Measurements from ENCODE around the gene IFNA6. TPM values are rescaled to one million over a fixed set of nuclear protein-coding genes. Genes with fewer than 3 reads are reported as not detected.

The IFNA6 gene
- total RNA-seq (2012; rRNA removed) (not detected in 2 replicates), polyA plus RNA-seq (2012; rRNA removed) (not detected in 2 replicates), Bru-seq, nascent RNA (not detected), BruChase-seq, experiment 1, labeled RNA remaining after a 6-hour chase (not detected), BruChase-seq, experiment 2, labeled RNA remaining after a 2-hour chase (not detected)
- not detected in 2 replicates for polyA plus RNA-seq (2012; cell fraction: cytosol; rRNA removed)
- not detected in 2 replicates for polyA plus RNA-seq (2012; cell fraction: nucleus; rRNA removed; ENCODE audit: low replicate concordance)
- long read RNA-seq, result 0 reads

DNA sequence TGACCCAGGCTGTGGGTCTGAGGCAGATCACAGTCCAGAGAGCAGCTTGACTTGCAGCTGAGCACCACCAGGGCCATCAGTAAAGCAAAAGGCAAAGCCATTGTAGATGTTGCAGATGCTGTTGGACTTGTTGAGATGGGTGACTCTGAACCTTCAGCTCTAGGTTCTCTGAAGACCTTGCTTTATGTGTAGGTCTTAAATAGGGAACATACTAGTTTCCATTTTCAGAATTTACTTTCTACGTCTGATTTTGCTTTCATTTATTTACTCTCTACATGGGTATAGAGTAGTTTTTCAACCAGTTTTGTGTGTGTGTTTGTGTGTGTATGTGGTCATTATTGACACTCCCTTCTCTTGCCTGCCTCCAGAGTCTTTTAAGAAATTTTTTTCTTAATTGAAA, at the start of gene IFNA6:
Gene IFNA6, minus strand, starts transcription at position 101 of the 400 bp plus-strand sequence. Its CDS starts 0 bp downstream, at position 101.
- in situ Hi-C loops (cut with MboI; ENCODE audit: low sequenced_read_pairs) (no loop called here), intact Hi-C loops (cut with micrococcal nuclease) (no loop called here), dilution Hi-C loops (cut with HindIII; ENCODE audit: low sequenced_read_pairs, unreplicated experiment) (no loop called here)
- H3K14ac ChIP-seq (replicated peaks; ENCODE audit: low read depth, low read length), result no peak within 1 kb of the TSS
- H2BK20ac ChIP-seq (ENCODE audit: low read depth, low read length), result no peak within 1 kb of the TSS
- H3K27me3 ChIP-seq (ENCODE audit: control insufficient read depth, insufficient read depth, low read length), result peaks cover 8% of the 10 kb centered on the region
- H3K4ac ChIP-seq (ENCODE audit: low read depth, low read length), result no peak within 1 kb of the TSS
- H3K9ac ChIP-seq (ENCODE audit: low read depth, low read length), result no peak within 1 kb of the TSS
- H3K36me3 ChIP-seq (ENCODE audit: control insufficient read depth, insufficient read depth, low read length), result no peaks in the 10 kb centered on the region
- DNase-seq, result no peak
- H4K91ac ChIP-seq (ENCODE audit: insufficient read depth, low read depth, low read length), result no peak within 1 kb of the TSS
- H2AFZ ChIP-seq (replicated peaks; ENCODE audit: low read length, poor library complexity), result no peak within 1 kb of the TSS
- ChIA-PET CTCF (no interaction called here), POLR2A (ENCODE audit: unreplicated experiment) (no interaction called here)
- TF ChIP-seq CEBPB (IDR thresholded peaks at IDR 0.05; ENCODE audit: low read depth, low read length), result no peak
- no peak for TF ChIP-seq MAZ (IDR thresholded peaks at IDR 0.05; ENCODE audit: borderline replicate concordance, low read depth, low read length)
- no peak for TF ChIP-seq FOS (IDR thresholded peaks at IDR 0.05; ENCODE audit: low read depth, low read length)
- TF ChIP-seq MAFK (IDR thresholded peaks at IDR 0.05; ENCODE audit: low read depth, low read length), result no peak
- no peak for TF ChIP-seq RFX5 (IDR thresholded peaks at IDR 0.05; ENCODE audit: low read depth, low read length)
- TF ChIP-seq, protein P1, sequence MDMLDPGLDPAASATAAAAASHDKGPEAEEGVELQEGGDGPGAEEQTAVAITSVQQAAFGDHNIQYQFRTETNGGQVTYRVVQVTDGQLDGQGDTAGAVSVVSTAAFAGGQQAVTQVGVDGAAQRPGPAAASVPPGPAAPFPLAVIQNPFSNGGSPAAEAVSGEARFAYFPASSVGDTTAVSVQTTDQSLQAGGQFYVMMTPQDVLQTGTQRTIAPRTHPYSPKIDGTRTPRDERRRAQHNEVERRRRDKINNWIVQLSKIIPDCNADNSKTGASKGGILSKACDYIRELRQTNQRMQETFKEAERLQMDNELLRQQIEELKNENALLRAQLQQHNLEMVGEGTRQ (IDR thresholded peaks at IDR 0.05; ENCODE audit: low read depth, low read length), result no peak
- no peak for TF ChIP-seq MXI1 (IDR thresholded peaks at IDR 0.05; ENCODE audit: borderline replicate concordance, low read depth, low read length)
- no peak for TF ChIP-seq RCOR1 (IDR thresholded peaks at IDR 0.05; ENCODE audit: insufficient replicate concordance, low read length)
- no peak for TF ChIP-seq BHLHE40 (IDR thresholded peaks at IDR 0.05; ENCODE audit: low read depth, low read length)
- no peak for TF ChIP-seq NFE2L2 (IDR thresholded peaks at IDR 0.05; ENCODE audit: low read depth, low read length)
- no peak for TF ChIP-seq SMC3 (IDR thresholded peaks at IDR 0.05; ENCODE audit: low read depth, low read length)
- TF ChIP-seq RAD21 (IDR thresholded peaks at IDR 0.05; ENCODE audit: low read length), result no peak
- TF ChIP-seq CHD1 (IDR thresholded peaks at IDR 0.05; ENCODE audit: low read depth, low read length), result no peak
- TF ChIP-seq, protein P2, sequence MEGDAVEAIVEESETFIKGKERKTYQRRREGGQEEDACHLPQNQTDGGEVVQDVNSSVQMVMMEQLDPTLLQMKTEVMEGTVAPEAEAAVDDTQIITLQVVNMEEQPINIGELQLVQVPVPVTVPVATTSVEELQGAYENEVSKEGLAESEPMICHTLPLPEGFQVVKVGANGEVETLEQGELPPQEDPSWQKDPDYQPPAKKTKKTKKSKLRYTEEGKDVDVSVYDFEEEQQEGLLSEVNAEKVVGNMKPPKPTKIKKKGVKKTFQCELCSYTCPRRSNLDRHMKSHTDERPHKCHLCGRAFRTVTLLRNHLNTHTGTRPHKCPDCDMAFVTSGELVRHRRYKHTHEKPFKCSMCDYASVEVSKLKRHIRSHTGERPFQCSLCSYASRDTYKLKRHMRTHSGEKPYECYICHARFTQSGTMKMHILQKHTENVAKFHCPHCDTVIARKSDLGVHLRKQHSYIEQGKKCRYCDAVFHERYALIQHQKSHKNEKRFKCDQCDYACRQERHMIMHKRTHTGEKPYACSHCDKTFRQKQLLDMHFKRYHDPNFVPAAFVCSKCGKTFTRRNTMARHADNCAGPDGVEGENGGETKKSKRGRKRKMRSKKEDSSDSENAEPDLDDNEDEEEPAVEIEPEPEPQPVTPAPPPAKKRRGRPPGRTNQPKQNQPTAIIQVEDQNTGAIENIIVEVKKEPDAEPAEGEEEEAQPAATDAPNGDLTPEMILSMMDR (conservative IDR thresholded peaks at IDR 0.05; ENCODE audit: low read depth, low read length), result no peak
- TF ChIP-seq, protein P3, sequence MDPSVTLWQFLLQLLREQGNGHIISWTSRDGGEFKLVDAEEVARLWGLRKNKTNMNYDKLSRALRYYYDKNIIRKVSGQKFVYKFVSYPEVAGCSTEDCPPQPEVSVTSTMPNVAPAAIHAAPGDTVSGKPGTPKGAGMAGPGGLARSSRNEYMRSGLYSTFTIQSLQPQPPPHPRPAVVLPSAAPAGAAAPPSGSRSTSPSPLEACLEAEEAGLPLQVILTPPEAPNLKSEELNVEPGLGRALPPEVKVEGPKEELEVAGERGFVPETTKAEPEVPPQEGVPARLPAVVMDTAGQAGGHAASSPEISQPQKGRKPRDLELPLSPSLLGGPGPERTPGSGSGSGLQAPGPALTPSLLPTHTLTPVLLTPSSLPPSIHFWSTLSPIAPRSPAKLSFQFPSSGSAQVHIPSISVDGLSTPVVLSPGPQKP (IDR thresholded peaks at IDR 0.05; ENCODE audit: borderline replicate concordance, low read depth, low read length), result no peak
- no peak for TF ChIP-seq POLR2A (IDR thresholded peaks at IDR 0.05; ENCODE audit: low read depth, low read length)
- BruUV-seq (replicated peaks), result no TSS peak
- H3K27ac ChIP-seq (ENCODE audit: insufficient read depth, low read length), result no peak within 1 kb of the TSS
- no peak within 1 kb of the TSS for H2AK5ac ChIP-seq (ENCODE audit: low read depth, low read length)
- no peaks in the 10 kb centered on the region for H4K20me1 ChIP-seq (ENCODE audit: insufficient read depth, low read length)
- no peak within 1 kb of the TSS for H2BK15ac ChIP-seq (ENCODE audit: low read depth, low read length)
- no peak within 1 kb of the TSS for H3K4me3 ChIP-seq (ENCODE audit: insufficient read depth, low read depth, low read length)
- H3K56ac ChIP-seq (ENCODE audit: extremely low read depth, insufficient read depth, low read length), result no peak within 1 kb of the TSS
- no peak within 1 kb of the TSS for H4K8ac ChIP-seq (ENCODE audit: low read depth in 2 of 2, low read length in 2 of 2)
- no peak for ATAC-seq (ENCODE audit: low read depth)
- no peak within 1 kb of the TSS for H3K4me2 ChIP-seq (ENCODE audit: low read depth, low read length)
- no peak within 1 kb of the TSS for H2BK120ac ChIP-seq (ENCODE audit: low read depth, low read length)
- no peaks in the 10 kb centered on the region for H3K9me3 ChIP-seq (ENCODE audit: control insufficient read depth, insufficient read depth, low read length)
- H3K79me1 ChIP-seq (ENCODE audit: low read depth in 1 of 2, low read length in 2 of 2), result no peaks in the 10 kb centered on the region
- no peak within 1 kb of the TSS for H3K18ac ChIP-seq (ENCODE audit: low read depth, low read length)
- H2AK9ac ChIP-seq (replicated peaks; ENCODE audit: low read depth, low read length, poor library complexity), result no peak within 1 kb of the TSS
- H2BK5ac ChIP-seq (ENCODE audit: low read depth, low read length, poor library complexity, severe bottlenecking), result no peak within 1 kb of the TSS
- no peaks in the 10 kb centered on the region for H3K4me1 ChIP-seq (ENCODE audit: control insufficient read depth, insufficient read depth, low read length)
- H4K5ac ChIP-seq (ENCODE audit: low read depth, low read length), result no peak within 1 kb of the TSS
- no CpG with 5 or more reads among the region's 1 CpG for WGBS, 2 experiments (ENCODE audit: extremely low coverage in 2 of 2, insufficient read length in 1 of 2)
- H3K23ac ChIP-seq (ENCODE audit: low read depth, low read length), result no peak within 1 kb of the TSS
- no peaks in the 10 kb centered on the region for H3K9me1 ChIP-seq (ENCODE audit: insufficient read depth, low read length)

Measured in IMR-90 (cell line).